HepG2 (cell line): ENCODE measurements around the gene MXRA8. TPM values are rescaled to one million over a fixed set of nuclear protein-coding genes. Genes with fewer than 3 reads are reported as not detected.
A peak's percentile ranks its signal among the peaks of the same experiment; 100 is the strongest.

ENCODE experiments used
- BCL3 ChIP-seq: sonication (generic); formaldehyde crosslinking; IDR thresholded peaks from 2 replicates; pipeline ENCODE4 v1.5.1; 2020; ENCODE audit warnings: mild to moderate bottlenecking, missing genetic modification reagents, moderate library complexity
- GABPA ChIP-seq, 2 experiments: IDR thresholded peaks; 2 replicates each; pipeline ENCODE4 v1.6.1; 2011 to 2016; ENCODE audit warnings: low read depth in 2 of 2, low read length in 1 of 2, missing biosample characterization in 1 of 2, missing genetic modification characterization in 1 of 2
- GATAD2A ChIP-seq: IDR thresholded peaks from 2 replicates; pipeline ENCODE4 v1.6.1; 2016
- HNRNPH1 ChIP-seq: fragments of 200-400 bp; formaldehyde crosslinking; optimal IDR thresholded peaks from 2 replicates; pipeline ENCODE3; 2017; ENCODE audit warnings: mild to moderate bottlenecking, low read depth, low read length
- HOXA3 ChIP-seq: sonication (generic); formaldehyde crosslinking; IDR thresholded peaks from 2 replicates; pipeline ENCODE4 v1.5.0; 2020; ENCODE audit warnings: missing genetic modification reagents
- LBX2 ChIP-seq: sonication (generic); formaldehyde crosslinking; IDR thresholded peaks from 2 replicates; pipeline ENCODE4 v1.5.0; 2020; ENCODE audit warnings: missing genetic modification reagents, mild to moderate bottlenecking, borderline replicate concordance
- MEIS1 ChIP-seq: sonication (generic); formaldehyde crosslinking; IDR thresholded peaks from 2 replicates; pipeline ENCODE4 v1.9.0; 2021; ENCODE audit warnings: mild to moderate bottlenecking, missing genetic modification reagents, moderate library complexity, borderline replicate concordance
- RERE ChIP-seq: IDR thresholded peaks from 2 replicates; pipeline ENCODE4 v1.6.1; 2016; ENCODE audit warnings: low read depth, missing genetic modification reagents, missing compliant biosample characterization
- RFX5 ChIP-seq: IDR thresholded peaks from 2 replicates; pipeline ENCODE4 v1.6.1; 2011; ENCODE audit warnings: low read depth, low read length, improper control_type of control experiment
- SRSF4 ChIP-seq: fragments of 200-400 bp; formaldehyde crosslinking; IDR thresholded peaks from one replicate; pipeline ENCODE4 v1.6.1; 2018; ENCODE audit warnings: mild to moderate bottlenecking, low read depth, low read length, moderate library complexity; ENCODE audit not compliant: poor library complexity, severe bottlenecking
- TRIM22 ChIP-seq: fragments of 450-650 bp; IDR thresholded peaks from 2 replicates; pipeline ENCODE4 v1.6.1; 2017
- ZBTB33 ChIP-seq: sonication (generic); formaldehyde crosslinking; IDR thresholded peaks from 2 replicates; pipeline ENCODE4 v1.4.0; 2020; ENCODE audit warnings: missing genetic modification reagents
- ZNF530 ChIP-seq: sonication (generic); formaldehyde crosslinking; IDR thresholded peaks from 2 replicates; pipeline ENCODE4 v1.5.0; 2020; ENCODE audit warnings: low read depth, mild to moderate bottlenecking, missing genetic modification reagents
- ZNF576 ChIP-seq: sonication (generic); formaldehyde crosslinking; IDR thresholded peaks from 2 replicates; pipeline ENCODE4 v1.4.0; 2020; ENCODE audit warnings: mild to moderate bottlenecking, missing genetic modification reagents
- ZNF761 ChIP-seq: sonication (generic); formaldehyde crosslinking; conservative IDR thresholded peaks from 2 replicates; pipeline ENCODE4 v1.4.0; 2020; ENCODE audit warnings: mild to moderate bottlenecking, missing genetic modification reagents
- ZNF792 ChIP-seq: IDR thresholded peaks from 2 replicates; pipeline ENCODE4 v1.6.1; 2016
- ZNF841 ChIP-seq: sonication (generic); formaldehyde crosslinking; IDR thresholded peaks from 2 replicates; pipeline ENCODE4 v1.8.1; 2023; ENCODE audit warnings: missing genetic modification reagents, borderline replicate concordance
- polyA plus RNA-seq, 8 experiments: library from polyadenylated mRNA; depleted of rRNA in 3 of 8; stranded (reverse) in 7 of 8; unstranded in 1 of 8; fragments of >200 nt; fragmentation: Illumina TruSeq in 4 of 8; extraction: Trizol in 4 of 8; gene quantifications; 2 replicates each; pipeline versions ENCODE4 v1.2.1 to v1.2.3, GENCODE V29; 2011 to 2016; ENCODE audit warnings: low read depth in 4 of 8, missing spikeins in 1 of 8, mixed read lengths in 1 of 8; ENCODE audit not compliant: insufficient read depth in 1 of 8
- total RNA-seq, 5 experiments: library from RNA; depleted of rRNA; stranded (reverse); fragments of >200 nt; fragmentation: Illumina TruSeq; extraction: Trizol; gene quantifications; 2 replicates each; pipeline ENCODE4 v1.2.3, GENCODE V29; 2016; ENCODE audit warnings: low read depth in 1 of 5

The MXRA8 gene
- total and polyA plus RNA-seq, 2 of the 13 experiments (the other 11 are each of a cell fraction or from before 2014, with no cell fraction given), result 19.8 to 44.8 TPM

GRCh38 chr1:1304331-1305299 lies 53.7 kb downstream of the MXRA8 start (continued):
- TF ChIP-seq TRIM22 (no peak), GATAD2A (CRISPR knock-in tag) (0 out of 2 replicates have a peak, but pooled peaks have one; percentile 15), LBX2 (CRISPR knock-in tag) (0 out of 2 replicates have a peak, but pooled peaks have one; percentile 37), SRSF4 (no peak), BCL3 (CRISPR knock-in tag) (no peak; the same call in 1 of the 2 replicates), RFX5 (no peak), ZNF792 (CRISPR knock-in tag) (no peak), ZNF761 (CRISPR knock-in tag) (no peak), ZNF576 (CRISPR knock-in tag) (no peak), GABPA (IDR thresholded peaks at IDR 0.05; ENCODE audit: low read depth, low read length) (no peak), GABPA (CRISPR knock-in tag; IDR thresholded peaks at IDR 0.05; ENCODE audit: low read depth) (peak; percentile 54; the same call in 1 of the 2 replicates), MEIS1 (no peak), ZBTB33 (CRISPR knock-in tag) (peak; percentile 45; the same call in 1 of the 2 replicates), HOXA3 (CRISPR knock-in tag) (no peak), ZNF841 (CRISPR knock-in tag) (no peak), RERE (CRISPR knock-in tag) (no peak), ZNF530 (no peak), HNRNPH1 (no peak)
